ENCODE results near the gene LHX3.
"Not testable (repeated sequence)": the region's sequence is repeated elsewhere in the genome, so short reads cannot be mapped to it uniquely, and the experiment has no call there.

Gene LHX3

DNA sequence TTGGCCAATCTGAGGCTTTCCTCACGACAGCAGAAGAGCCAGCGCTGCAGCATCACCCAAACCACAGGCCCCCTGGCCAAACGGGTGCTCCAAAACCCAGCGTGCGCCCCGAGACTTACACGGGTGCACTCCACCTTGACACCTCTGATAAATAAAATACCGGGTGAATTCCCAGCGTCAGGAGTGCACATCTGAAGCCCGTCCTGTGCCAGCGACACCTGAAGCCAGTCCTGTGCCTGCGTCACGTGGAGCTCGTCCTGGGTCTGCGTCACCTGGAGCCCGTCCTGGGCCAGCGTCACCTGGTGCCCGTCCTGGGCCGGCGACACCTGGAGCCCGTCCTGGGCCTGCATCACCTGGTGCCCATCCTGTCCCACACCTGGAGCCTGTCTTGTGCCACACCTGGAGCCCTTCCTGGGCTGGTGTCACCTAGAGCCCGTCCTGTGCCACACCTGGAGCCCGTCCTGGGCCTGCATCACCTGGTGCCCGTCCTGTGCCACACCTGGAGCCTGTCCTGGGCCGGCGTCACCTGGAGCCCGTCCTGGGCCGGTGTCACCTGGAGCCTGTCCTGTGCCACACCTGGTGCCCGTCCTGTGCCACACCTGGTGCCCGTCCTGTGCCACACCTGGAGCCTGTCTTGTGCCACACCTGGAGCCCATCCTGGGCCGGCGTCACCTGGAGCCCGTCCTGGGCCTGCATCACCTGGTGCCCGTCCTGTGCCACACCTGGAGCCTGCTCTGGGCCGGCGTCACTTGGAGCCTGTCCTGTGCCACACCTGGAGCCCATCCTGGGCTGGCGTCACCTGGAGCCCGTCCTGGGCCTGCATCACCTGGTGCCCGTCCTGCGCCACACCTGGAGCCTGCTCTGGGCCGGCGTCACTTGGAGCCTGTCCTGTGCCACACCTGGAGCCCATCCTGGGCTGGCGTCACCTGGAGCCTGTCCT is 31.8 kb upstream of the LHX3 start:
- H3K9me3 ChIP-seq (ENCODE audit: control insufficient read depth, insufficient read depth, low read length); H3K9ac ChIP-seq (ENCODE audit: low read depth, low read length); H3K36me3 ChIP-seq (ENCODE audit: insufficient read depth, low read length); H3K4me1 ChIP-seq (ENCODE audit: insufficient read depth, low read length): not testable (repeated sequence)

DNA sequence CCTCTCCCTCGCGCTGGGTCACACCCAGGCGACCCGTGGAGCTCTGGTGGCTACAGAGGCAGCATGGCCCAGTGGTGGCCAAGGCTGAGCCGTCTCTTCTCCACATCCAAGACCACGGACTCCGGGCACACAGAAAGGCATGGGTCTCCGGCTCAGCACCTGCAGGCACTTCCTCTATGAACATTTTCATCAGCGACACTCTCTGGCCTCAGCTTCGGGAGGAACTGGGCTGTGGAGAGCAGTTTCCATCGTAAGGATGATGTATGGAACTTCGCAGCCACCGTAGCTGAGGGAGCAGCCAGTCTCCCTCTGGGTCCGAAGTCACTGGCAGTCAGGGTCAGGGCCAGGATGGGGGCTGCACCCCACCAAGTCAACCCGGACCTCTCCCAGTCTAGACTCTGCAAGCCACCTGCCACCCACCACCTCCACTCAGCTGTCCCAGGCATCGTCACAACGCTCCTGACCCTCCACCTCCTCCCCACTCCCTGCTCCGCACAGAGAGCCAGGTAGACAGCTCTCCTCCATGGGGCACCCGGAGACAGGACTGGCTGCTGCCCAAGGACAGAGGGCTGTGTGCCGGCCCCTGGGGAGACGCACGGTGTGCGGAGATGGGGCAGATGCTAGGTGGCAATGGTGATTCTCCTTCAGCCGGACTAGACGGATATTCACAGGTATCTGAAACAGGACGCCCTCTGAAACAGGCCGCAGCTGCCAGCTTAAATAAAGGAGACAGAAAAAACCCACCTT is 31.0 kb upstream of the LHX3 start:
- no peaks in the 10 kb centered on the region for H3K36me3 ChIP-seq (ENCODE audit: insufficient read depth, low read length)
- no peaks in the 10 kb centered on the region for H3K9me3 ChIP-seq (ENCODE audit: control insufficient read depth, insufficient read depth, low read length)
- H3K4me1 ChIP-seq (ENCODE audit: insufficient read depth, low read length): 0 out of 2 replicates have a peak, but pooled peaks cover 4% of the 10 kb centered on the region
- H3K9ac ChIP-seq (ENCODE audit: low read depth, low read length): no peak overlapping the region

- Histone ChIP-seq H3K9me3 (ENCODE audit: control insufficient read depth, insufficient read depth, low read length) (no peaks in the 10 kb centered on the region), H3K9ac (ENCODE audit: low read depth, low read length) (no peak overlapping the region), H3K36me3 (ENCODE audit: insufficient read depth, low read length) (no peaks in the 10 kb centered on the region), H3K4me1 (ENCODE audit: insufficient read depth, low read length) (0 out of 2 replicates have a peak, but pooled peaks cover 4% of the 10 kb centered on the region)
Observed at GRCh38 chr9:136235171-136235570, 30.2 kb upstream of the LHX3 start.

- no peaks in the 10 kb centered on the region for H3K9me3 ChIP-seq (ENCODE audit: control insufficient read depth, insufficient read depth, low read length)
- H3K36me3 ChIP-seq (ENCODE audit: insufficient read depth, low read length): no peaks in the 10 kb centered on the region
- H3K9ac ChIP-seq (ENCODE audit: low read depth, low read length): no peak overlapping the region
- H3K4me1 ChIP-seq (ENCODE audit: insufficient read depth, low read length): 0 out of 2 replicates have a peak, but pooled peaks cover 4% of the 10 kb centered on the region
Observed at GRCh38 chr9:136234597-136234996, 29.7 kb upstream of the LHX3 start.

DNA sequence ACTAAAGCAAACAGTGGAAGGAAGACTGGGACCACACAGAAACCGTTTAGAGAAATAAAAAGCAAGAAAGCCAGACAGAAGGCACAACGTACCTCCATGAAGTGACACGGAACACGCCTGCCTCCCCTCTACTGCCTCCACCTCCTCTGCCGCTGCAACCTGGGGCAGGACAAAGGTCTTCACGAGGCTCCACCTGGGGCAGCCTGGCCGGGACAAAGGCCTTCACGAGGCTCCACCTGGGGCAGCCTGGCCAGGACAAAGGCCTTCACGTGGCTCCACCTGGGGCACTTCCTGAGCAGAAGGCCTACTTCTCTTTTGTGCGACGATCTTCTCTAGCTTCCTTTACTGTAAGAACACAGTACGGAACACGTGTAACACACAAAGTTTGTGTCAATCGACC is 28.9 kb upstream of the LHX3 start:
- Histone ChIP-seq H3K9ac (ENCODE audit: low read depth, low read length) (no peak overlapping the region), H3K4me1 (ENCODE audit: insufficient read depth, low read length) (peaks cover 4% of the 10 kb centered on the region; the same call in 1 of the 2 replicates), H3K9me3 (ENCODE audit: control insufficient read depth, insufficient read depth, low read length) (no peaks in the 10 kb centered on the region), H3K36me3 (ENCODE audit: insufficient read depth, low read length) (no peaks in the 10 kb centered on the region)

GRCh38 chr9:136233411-136233810 is 28.5 kb upstream of the LHX3 start:
- Histone ChIP-seq H3K36me3 (ENCODE audit: insufficient read depth, low read length) (no peaks in the 10 kb centered on the region), H3K9ac (ENCODE audit: low read depth, low read length) (no peak overlapping the region), H3K4me1 (ENCODE audit: insufficient read depth, low read length) (peaks cover 4% of the 10 kb centered on the region; the same call in 1 of the 2 replicates), H3K9me3 (ENCODE audit: control insufficient read depth, insufficient read depth, low read length) (no peaks in the 10 kb centered on the region)

DNA sequence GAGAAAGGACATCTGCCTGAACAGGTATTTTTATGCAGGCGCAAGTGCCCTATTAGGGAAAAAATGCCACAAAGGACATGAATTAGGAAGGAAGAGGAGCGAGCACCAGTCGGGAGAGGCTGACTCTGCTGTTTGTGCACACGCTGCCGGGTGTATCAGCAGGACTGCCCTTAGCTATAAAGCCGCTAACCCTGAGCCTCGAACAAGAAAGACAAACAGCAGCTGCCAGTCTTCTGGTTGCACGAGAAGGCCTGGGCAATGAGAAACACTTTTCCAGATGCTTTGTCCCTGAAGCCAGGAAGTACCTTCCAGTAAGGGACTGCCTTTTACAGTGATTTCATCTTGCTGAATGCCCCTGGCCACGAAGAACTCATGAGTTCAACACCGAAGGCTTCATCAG is 28.0 kb upstream of the LHX3 start:
- Histone ChIP-seq H3K4me1 (ENCODE audit: insufficient read depth, low read length) (peaks cover 4% of the 10 kb centered on the region; the same call in 1 of the 2 replicates), H3K36me3 (ENCODE audit: insufficient read depth, low read length) (no peaks in the 10 kb centered on the region), H3K9me3 (ENCODE audit: control insufficient read depth, insufficient read depth, low read length) (no peaks in the 10 kb centered on the region), H3K9ac (ENCODE audit: low read depth, low read length) (no peak overlapping the region)

GRCh38 chr9:136231478-136232297 is 26.8 kb upstream of the LHX3 start:
- peaks cover 4% of the 10 kb centered on the region; the same call in 1 of the 2 replicates for H3K4me1 ChIP-seq (ENCODE audit: insufficient read depth, low read length)
- H3K9ac ChIP-seq (ENCODE audit: low read depth, low read length): no peak overlapping the region

GRCh38 chr9:136230773-136231172 is 25.8 kb upstream of the LHX3 start:
- Histone ChIP-seq H3K9ac (ENCODE audit: low read depth, low read length) (no peak overlapping the region), H3K4me1 (ENCODE audit: insufficient read depth, low read length) (peaks cover 4% of the 10 kb centered on the region; the same call in 1 of the 2 replicates), H3K9me3 (ENCODE audit: control insufficient read depth, insufficient read depth, low read length) (no peaks in the 10 kb centered on the region), H3K36me3 (ENCODE audit: insufficient read depth, low read length) (no peaks in the 10 kb centered on the region)

More at GRCh38 chr9:136231478-136232297, 26.8 kb upstream of the LHX3 start:
- Histone ChIP-seq H3K9me3 (ENCODE audit: control insufficient read depth, insufficient read depth, low read length) (no peaks in the 10 kb centered on the region), H3K36me3 (ENCODE audit: insufficient read depth, low read length) (no peaks in the 10 kb centered on the region)

- Histone ChIP-seq H3K4me1 (ENCODE audit: insufficient read depth, low read length) (peaks cover 4% of the 10 kb centered on the region; the same call in 1 of the 2 replicates), H3K36me3 (ENCODE audit: insufficient read depth, low read length) (no peaks in the 10 kb centered on the region), H3K9ac (ENCODE audit: low read depth, low read length) (no peak overlapping the region), H3K9me3 (ENCODE audit: control insufficient read depth, insufficient read depth, low read length) (no peaks in the 10 kb centered on the region)
Observed at GRCh38 chr9:136230365-136230764, 25.4 kb upstream of the LHX3 start.

DNA sequence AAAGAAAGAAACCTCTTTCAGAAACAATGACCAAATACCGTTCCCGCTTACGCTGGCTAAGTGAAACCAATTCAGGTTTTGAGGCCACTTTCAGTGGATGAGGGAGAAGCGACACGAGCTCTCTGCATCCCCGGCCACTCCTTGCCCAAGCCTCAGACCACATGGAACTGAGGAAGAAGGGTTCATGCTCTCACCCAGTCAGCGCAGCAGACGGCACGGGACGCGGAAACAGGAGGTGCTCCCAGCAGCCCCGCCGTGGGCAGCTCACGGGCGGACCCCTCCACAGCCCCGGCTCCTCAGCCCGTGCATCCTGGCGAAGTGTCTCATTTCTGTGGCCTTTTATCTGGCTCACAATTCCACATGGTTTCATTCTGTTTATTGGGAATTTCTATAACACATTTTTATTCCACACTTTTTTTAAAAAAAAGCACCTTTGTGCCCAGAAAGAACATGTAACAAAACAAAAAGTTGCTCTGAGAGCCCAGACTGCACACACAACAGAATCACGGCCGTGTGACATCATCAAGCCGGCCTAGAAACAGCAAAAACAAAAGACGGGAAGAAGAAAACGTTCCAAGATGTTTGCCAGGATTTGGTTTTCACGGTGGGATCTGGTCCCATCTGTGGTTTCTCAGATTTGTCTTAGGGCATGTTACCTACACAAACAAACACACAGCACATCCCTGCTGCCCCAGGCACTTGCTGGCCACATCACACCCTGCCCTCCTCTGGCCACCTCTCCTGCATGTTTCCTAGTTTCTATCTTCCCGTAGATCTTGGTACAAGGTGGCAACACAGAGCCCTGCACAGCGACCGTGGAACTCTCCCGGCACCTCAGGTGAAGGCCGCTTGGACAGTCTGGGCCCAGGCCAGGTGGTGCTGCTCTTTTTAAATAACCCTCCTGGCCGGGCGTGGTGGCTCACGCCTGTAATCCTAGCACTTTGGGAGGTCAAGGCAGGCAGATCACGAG is 24.5 kb upstream of the LHX3 start:
- Histone ChIP-seq H3K4me1 (ENCODE audit: insufficient read depth, low read length) (peaks cover 4% of the 10 kb centered on the region; the same call in 1 of the 2 replicates), H3K9ac (ENCODE audit: low read depth, low read length) (no peak overlapping the region), H3K36me3 (ENCODE audit: insufficient read depth, low read length) (no peaks in the 10 kb centered on the region), H3K9me3 (ENCODE audit: control insufficient read depth, insufficient read depth, low read length) (no peaks in the 10 kb centered on the region)

GRCh38 chr9:136228107-136228875 is 23.4 kb upstream of the LHX3 start:
- Histone ChIP-seq H3K4me1 (ENCODE audit: insufficient read depth, low read length) (peaks cover 4% of the 10 kb centered on the region; the same call in 1 of the 2 replicates), H3K9ac (ENCODE audit: low read depth, low read length) (no peak overlapping the region), H3K36me3 (ENCODE audit: insufficient read depth, low read length) (no peaks in the 10 kb centered on the region), H3K9me3 (ENCODE audit: control insufficient read depth, insufficient read depth, low read length) (no peaks in the 10 kb centered on the region)

All from ES-I3 (cell line).